Vagina (tissue), 2 donors: ENCODE data around the gene ABHD2. TPM values are rescaled to one million over a fixed set of nuclear protein-coding genes. Genes with fewer than 3 reads are reported as not detected.

ENCODE experiments used
- DNase-seq, 2 donors: peaks; one replicate each; pipeline ENCODE4 v3.0.0-alpha.2; 2017; ENCODE audit errors: extremely low spot score in 2 of 2
- H3K27ac ChIP-seq: fragments of 200-600 bp; sonication (generic); one replicate; pipeline ENCODE4 v1.5.1; 2019
- H3K27me3 ChIP-seq: fragments of 200-600 bp; sonication (generic); one replicate; pipeline ENCODE4 v1.5.1; 2019
- H3K36me3 ChIP-seq, 2 donors: fragments of 200-600 bp; sonication (generic); one replicate each; pipeline ENCODE4 v1.5.1; 2017 to 2019
- H3K4me1 ChIP-seq: fragments of 200-600 bp; sonication (generic); one replicate; pipeline ENCODE4 v1.5.1; 2019
- H3K4me3 ChIP-seq, 2 donors: fragments of 200-600 bp; sonication (generic); 1 replicate in 1 of 2; 2 replicates in 1 of 2; pipeline ENCODE4 v1.5.1; 2016 to 2019
- H3K9me3 ChIP-seq: fragments of 200-600 bp; sonication (generic); one replicate; pipeline ENCODE4 v1.5.1; 2019
- CTCF ChIP-seq, 3 experiments: fragments of 450-650 bp in 2 of 3; fragments of 200-600 bp in 1 of 3; sonication (generic) in 1 of 3; IDR thresholded peaks; one replicate each; pipeline ENCODE4 v1.5.1; 2017 to 2019; ENCODE audit warnings: antibody characterized with exemption in 3 of 3, mild to moderate bottlenecking in 2 of 3, moderate library complexity in 2 of 3
- POLR2A ChIP-seq, 2 donors: fragments of 450-650 bp; IDR thresholded peaks; one replicate each; pipeline ENCODE4 v1.6.1; 2017; ENCODE audit warnings: antibody characterized with exemption in 2 of 2, mild to moderate bottlenecking in 2 of 2, moderate library complexity in 2 of 2
- POLR2AphosphoS5 ChIP-seq, 2 donors: sonication (generic); formaldehyde crosslinking; IDR thresholded peaks; one replicate each; pipeline ENCODE4 v1.9.0; 2017; ENCODE audit warnings: antibody characterized with exemption in 2 of 2, mild to moderate bottlenecking in 2 of 2, low read depth in 1 of 2; ENCODE audit not compliant: insufficient read depth in 1 of 2
- intact Hi-C: fragments of 100-400 bp; cut with DNase I; formaldehyde crosslinking; loops from one replicate; pipeline ENCODE4 v1.15.1; 2023
- total RNA-seq: library from RNA; depleted of rRNA; stranded (reverse); fragments of >200 nt; gene quantifications from one replicate; pipeline ENCODE4 v1.2.3, GENCODE V29; 2016

Gene ABHD2
- total RNA-seq, 1 donor from 2014 or later, result 33.6 TPM

- intact Hi-C loops, result no loop called here
- Histone ChIP-seq H3K36me3 (peaks cover 0 to 40% of the 10 kb centered on the region in 2 donors), H3K9me3 (no peaks in the 10 kb centered on the region), H3K27ac (no peak overlapping the region), H3K27me3 (no peaks in the 10 kb centered on the region), H3K4me1 (no peaks in the 10 kb centered on the region), H3K4me3 (no peak overlapping the region)
- TF ChIP-seq POLR2A (IDR thresholded peaks at IDR 0.05) (no peak), POLR2AphosphoS5 (IDR thresholded peaks at IDR 0.05; ENCODE audit: insufficient read depth in 1 of 2, low read depth in 1 of 2) (no peak), CTCF (IDR thresholded peaks at IDR 0.05) (no peak)
- no peak for DNase-seq
Measured at GRCh38 chr15:89184357-89184756, 96.1 kb downstream of the ABHD2 start.

DNA sequence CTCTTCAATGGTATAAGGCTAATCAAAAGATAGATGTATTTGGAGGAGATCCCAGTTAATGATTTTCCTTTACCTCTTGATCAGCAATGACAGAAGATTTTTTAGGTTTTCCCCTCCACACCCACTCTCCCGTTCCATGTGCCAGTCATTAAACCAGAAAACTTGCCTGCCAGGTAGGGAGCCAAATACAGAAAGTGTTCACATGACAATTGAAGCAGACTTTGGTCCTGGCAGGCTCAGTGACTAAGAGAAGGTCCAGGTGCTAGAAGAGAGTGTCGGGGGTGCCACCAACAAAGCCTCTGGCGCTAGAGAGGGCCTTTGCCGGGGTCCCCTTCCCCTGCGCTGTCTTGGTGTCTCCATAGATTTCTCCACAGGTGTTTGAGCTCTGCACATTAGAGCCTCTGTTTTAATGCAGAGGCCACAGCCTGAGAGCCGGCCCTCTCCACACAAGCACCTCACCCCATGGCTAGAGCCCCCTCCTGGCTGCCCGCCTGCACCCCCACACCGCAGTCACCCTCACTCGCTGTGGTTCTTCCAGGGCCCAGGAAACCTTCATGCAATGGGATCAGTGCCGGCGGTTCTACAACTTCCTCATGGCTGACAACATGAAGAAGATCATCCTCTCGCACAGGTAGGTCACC, 96.8 kb downstream of the ABHD2 start:
- no peak for TF ChIP-seq POLR2A (IDR thresholded peaks at IDR 0.05)
- TF ChIP-seq CTCF (IDR thresholded peaks at IDR 0.05), result no peak
- TF ChIP-seq POLR2AphosphoS5 (IDR thresholded peaks at IDR 0.05; ENCODE audit: insufficient read depth in 1 of 2, low read depth in 1 of 2), result no peak
- H3K9me3 ChIP-seq, result no peaks in the 10 kb centered on the region
- H3K4me3 ChIP-seq, result no peak overlapping the region
- no peaks in the 10 kb centered on the region for H3K4me1 ChIP-seq
- no peaks in the 10 kb centered on the region for H3K27me3 ChIP-seq
- no peak overlapping the region for H3K27ac ChIP-seq
- intact Hi-C loops, result no loop called here
- no peak for DNase-seq
- peaks cover 0 to 41% of the 10 kb centered on the region in 2 donors for H3K36me3 ChIP-seq

DNA sequence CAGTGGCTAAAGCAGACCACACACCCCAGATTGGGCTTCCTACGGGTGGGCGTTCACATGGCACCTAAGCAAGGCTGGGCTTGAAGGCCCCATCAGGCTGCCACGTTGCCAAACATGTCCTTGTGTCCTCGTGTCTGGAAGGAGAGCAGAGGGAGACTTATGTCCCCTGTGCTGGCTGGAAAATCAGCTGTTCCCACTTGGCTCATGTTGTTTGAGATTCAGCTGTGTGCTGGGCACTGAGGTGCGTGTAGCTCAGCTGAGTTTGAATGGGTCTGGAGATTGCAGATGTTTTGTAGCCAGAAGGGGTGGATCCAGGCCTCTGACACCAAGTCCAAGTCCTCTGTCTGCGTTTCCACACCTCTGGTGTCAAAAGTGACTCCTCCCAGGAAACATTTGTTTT, 98.5 kb downstream of the ABHD2 start:
- no peaks in the 10 kb centered on the region for H3K9me3 ChIP-seq
- peaks cover 0 to 52% of the 10 kb centered on the region in 2 donors for H3K36me3 ChIP-seq
- no peak overlapping the region for H3K27ac ChIP-seq
- TF ChIP-seq POLR2AphosphoS5 (IDR thresholded peaks at IDR 0.05; ENCODE audit: insufficient read depth in 1 of 2, low read depth in 1 of 2) (no peak), CTCF (IDR thresholded peaks at IDR 0.05) (no peak), POLR2A (IDR thresholded peaks at IDR 0.05) (no peak)
- no peak for DNase-seq
- H3K4me3 ChIP-seq, result no peak overlapping the region
- H3K4me1 ChIP-seq, result no peaks in the 10 kb centered on the region
- intact Hi-C loops, result no loop called here
- no peaks in the 10 kb centered on the region for H3K27me3 ChIP-seq

DNA sequence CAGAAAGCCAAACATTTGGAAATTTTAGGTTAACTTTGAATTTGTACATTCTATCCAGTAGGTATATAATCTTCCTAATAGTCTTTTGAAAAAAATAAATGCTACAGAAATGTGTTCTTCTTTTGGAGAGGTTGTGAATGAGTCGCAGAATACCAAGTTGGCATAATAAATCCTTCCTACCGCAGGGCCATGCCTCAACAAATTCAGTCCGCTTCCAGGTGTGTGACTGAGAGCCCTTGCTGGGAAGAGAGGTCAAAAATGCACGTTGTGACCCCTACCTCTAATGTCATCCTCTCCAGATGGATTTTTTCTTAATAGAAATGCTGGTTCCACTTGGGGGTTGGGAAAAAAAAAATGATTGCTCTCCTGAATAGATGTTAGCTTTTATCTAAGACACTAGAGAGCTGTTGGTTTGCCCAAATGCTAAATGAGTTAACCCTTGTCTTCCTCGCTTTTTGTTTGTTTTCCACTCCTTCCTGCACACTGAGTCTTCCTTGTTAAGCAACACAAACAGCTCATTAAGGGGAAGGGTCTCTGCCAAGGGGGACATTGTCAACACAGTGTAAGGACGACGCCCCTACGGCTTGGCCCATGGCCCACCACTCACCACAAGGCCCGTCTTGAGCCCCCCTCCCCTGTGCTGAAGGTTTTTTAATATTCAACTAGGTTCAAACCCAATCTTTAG, 99.2 kb downstream of the ABHD2 start:
- H3K27me3 ChIP-seq, result no peaks in the 10 kb centered on the region
- no peak for DNase-seq
- H3K36me3 ChIP-seq, result peaks cover 0 to 55% of the 10 kb centered on the region in 2 donors
- H3K9me3 ChIP-seq, result no peaks in the 10 kb centered on the region
- intact Hi-C loops, result no loop called here
- no peak overlapping the region for H3K4me3 ChIP-seq
- H3K4me1 ChIP-seq, result no peaks in the 10 kb centered on the region
- H3K27ac ChIP-seq, result no peak overlapping the region
- TF ChIP-seq POLR2A (IDR thresholded peaks at IDR 0.05) (no peak), POLR2AphosphoS5 (IDR thresholded peaks at IDR 0.05; ENCODE audit: insufficient read depth in 1 of 2, low read depth in 1 of 2) (no peak), CTCF (IDR thresholded peaks at IDR 0.05) (no peak)

DNA sequence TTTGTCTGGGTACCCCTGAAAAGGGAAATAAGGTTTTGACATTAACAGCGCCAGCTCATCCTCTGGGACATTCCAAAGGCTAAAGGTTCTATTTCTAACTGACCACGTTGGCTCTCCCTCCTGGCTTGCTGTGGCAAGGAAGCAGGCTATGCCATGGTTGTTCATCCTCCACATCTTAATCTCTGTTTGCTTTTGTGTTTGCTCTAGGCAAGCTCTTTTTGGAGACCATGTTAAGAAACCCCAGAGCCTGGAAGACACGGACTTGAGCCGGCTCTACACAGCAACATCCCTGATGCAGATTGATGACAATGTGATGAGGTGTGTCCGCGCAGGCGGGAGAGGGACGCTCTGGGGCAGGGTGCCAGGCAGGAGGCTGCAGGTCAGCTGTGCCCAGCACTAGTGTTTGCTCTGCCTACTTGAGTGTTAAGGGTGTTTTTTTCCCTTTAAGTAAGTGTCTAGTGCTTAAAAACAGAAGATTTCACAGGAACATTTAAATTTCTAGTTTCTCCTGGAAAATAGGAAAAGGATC, 99.8 kb downstream of the ABHD2 start:
- H3K9me3 ChIP-seq, result no peaks in the 10 kb centered on the region
- no peak for DNase-seq
- H3K27me3 ChIP-seq, result no peaks in the 10 kb centered on the region
- intact Hi-C loops, result no loop called here
- H3K27ac ChIP-seq, result no peak overlapping the region
- H3K36me3 ChIP-seq, result peaks cover 0 to 55% of the 10 kb centered on the region in 2 donors
- H3K4me3 ChIP-seq, result no peak overlapping the region
- TF ChIP-seq CTCF (IDR thresholded peaks at IDR 0.05) (no peak), POLR2A (IDR thresholded peaks at IDR 0.05) (no peak), POLR2AphosphoS5 (IDR thresholded peaks at IDR 0.05; ENCODE audit: insufficient read depth in 1 of 2, low read depth in 1 of 2) (no peak)
- H3K4me1 ChIP-seq, result no peaks in the 10 kb centered on the region
